HEK293T (cell line): ENCODE measurements around the gene CCR7.

Experiments used
- BHLHE40 ChIP-seq: fragments of 450-650 bp; IDR thresholded peaks from 2 replicates; pipeline ENCODE4 v1.6.1; 2016; ENCODE audit warnings: mild to moderate bottlenecking, moderate library complexity, borderline replicate concordance
- CTBP1 ChIP-seq: fragments of 450-650 bp; IDR thresholded peaks from 2 replicates; pipeline ENCODE4 v1.6.1; 2016; ENCODE audit warnings: borderline replicate concordance
- ELF4 ChIP-seq: fragments of 450-650 bp; IDR thresholded peaks from 2 replicates; pipeline ENCODE4 v1.6.1; 2017; ENCODE audit warnings: antibody characterized with exemption
- FOXA1 ChIP-seq: fragments of 450-650 bp; IDR thresholded peaks from 2 replicates; pipeline ENCODE4 v1.6.1; 2016; ENCODE audit warnings: mild to moderate bottlenecking
- FOXK2 ChIP-seq: fragments of 450-650 bp; IDR thresholded peaks from 2 replicates; pipeline ENCODE4 v1.6.1; 2016; ENCODE audit warnings: mild to moderate bottlenecking
- FOXM1 ChIP-seq: fragments of 450-650 bp; IDR thresholded peaks from 2 replicates; pipeline ENCODE4 v1.6.1; 2017; ENCODE audit warnings: mild to moderate bottlenecking, borderline replicate concordance
- NFRKB ChIP-seq: fragments of 450-650 bp; IDR thresholded peaks from 2 replicates; pipeline ENCODE4 v1.6.1; 2016; ENCODE audit warnings: mild to moderate bottlenecking, moderate library complexity
- SP1 ChIP-seq: fragments of 450-650 bp; IDR thresholded peaks from 2 replicates; pipeline ENCODE4 v1.6.1; 2017
- SUZ12 ChIP-seq: fragments of 450-650 bp; IDR thresholded peaks from 2 replicates; pipeline ENCODE4 v1.6.1; 2016; ENCODE audit warnings: mild to moderate bottlenecking
- TARDBP ChIP-seq: fragments of 450-650 bp; IDR thresholded peaks from 2 replicates; pipeline ENCODE4 v1.6.1; 2016
- ZNF384 ChIP-seq: fragments of 450-650 bp; IDR thresholded peaks from 2 replicates; pipeline ENCODE4 v1.6.1; 2016
- TF ChIP-seq, protein P1 (sequence below): fragments of 450-650 bp; IDR thresholded peaks from 2 replicates; pipeline ENCODE4 v1.6.1; 2016

DNA sequence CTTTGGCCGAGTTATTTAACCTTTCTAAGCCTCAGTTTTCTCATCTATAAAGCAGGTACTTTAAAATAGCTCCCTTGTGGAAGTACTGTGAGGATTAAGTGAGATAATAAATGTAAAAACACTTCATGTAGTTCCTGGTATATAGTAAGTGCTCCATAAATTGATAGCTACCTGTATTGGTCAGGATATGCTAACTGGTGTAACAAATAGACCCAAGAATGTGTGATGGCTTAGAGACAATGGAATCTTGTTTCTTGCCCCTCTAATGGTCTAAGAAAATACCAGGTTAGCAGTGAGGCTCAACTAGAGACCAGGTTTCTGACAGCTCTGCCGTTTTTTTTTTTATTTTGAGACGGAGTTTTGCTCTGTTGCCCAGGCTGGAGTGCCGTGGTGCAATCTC is 29.8 kb downstream of the CCR7 start:
- TF ChIP-seq SP1 (no peak), BHLHE40 (no peak), CTBP1 (no peak), NFRKB (no peak), FOXK2 (no peak), FOXM1 (no peak), ZNF384 (no peak), SUZ12 (no peak), ELF4 (no peak), FOXA1 (no peak), TARDBP (no peak)
- TF ChIP-seq, protein P1, sequence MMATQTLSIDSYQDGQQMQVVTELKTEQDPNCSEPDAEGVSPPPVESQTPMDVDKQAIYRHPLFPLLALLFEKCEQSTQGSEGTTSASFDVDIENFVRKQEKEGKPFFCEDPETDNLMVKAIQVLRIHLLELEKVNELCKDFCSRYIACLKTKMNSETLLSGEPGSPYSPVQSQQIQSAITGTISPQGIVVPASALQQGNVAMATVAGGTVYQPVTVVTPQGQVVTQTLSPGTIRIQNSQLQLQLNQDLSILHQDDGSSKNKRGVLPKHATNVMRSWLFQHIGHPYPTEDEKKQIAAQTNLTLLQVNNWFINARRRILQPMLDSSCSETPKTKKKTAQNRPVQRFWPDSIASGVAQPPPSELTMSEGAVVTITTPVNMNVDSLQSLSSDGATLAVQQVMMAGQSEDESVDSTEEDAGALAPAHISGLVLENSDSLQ: no peak
